Measurements from ENCODE around the gene HECW1. TPM values are rescaled to one million over a fixed set of nuclear protein-coding genes. Genes with fewer than 3 reads are reported as not detected.

Gene HECW1
- total RNA-seq, 1 donor from 2014 or later: 1.6 TPM

DNA sequence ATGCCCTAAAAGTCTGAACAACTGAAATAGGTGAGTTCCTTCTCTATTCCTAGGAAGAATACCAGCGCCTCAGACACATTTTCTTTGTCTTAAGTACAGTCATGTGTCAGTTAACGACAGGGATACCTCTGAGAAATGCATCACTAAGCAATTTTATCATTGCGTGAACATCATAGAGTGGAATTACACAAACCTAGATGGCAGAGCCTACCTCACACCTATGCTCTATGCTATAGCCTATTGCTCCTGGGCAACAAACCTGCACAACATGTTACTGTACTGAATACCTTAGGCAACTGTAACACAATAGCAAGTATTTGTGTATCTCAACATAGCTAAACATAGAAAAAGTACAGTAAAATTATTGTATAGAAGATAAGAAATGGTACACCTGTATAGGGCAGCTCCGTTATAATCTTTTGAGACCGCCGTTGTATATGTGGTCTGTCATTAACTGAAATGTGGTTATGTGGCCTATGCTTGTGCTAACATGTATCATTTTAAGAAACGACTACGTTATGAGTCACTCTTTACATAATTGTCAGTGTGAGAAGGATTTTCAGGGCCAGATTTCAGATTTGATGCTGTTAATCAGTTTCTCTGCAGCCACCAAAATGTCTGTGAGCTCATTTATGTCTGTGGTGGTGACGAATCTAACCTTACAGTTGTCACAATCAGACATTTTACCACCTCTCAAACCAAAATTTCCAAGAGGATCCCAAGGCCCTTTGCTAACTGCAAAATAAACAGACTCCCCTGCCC is 404.3 kb downstream of the HECW1 start:
- no peak overlapping the region for H3K4me3 ChIP-seq
- H3K27ac ChIP-seq: no peak overlapping the region
- H3K36me3 ChIP-seq: no peaks in the 10 kb centered on the region
- intact Hi-C loops (cut with DNase I): no loop called here
- TF ChIP-seq, protein P1, sequence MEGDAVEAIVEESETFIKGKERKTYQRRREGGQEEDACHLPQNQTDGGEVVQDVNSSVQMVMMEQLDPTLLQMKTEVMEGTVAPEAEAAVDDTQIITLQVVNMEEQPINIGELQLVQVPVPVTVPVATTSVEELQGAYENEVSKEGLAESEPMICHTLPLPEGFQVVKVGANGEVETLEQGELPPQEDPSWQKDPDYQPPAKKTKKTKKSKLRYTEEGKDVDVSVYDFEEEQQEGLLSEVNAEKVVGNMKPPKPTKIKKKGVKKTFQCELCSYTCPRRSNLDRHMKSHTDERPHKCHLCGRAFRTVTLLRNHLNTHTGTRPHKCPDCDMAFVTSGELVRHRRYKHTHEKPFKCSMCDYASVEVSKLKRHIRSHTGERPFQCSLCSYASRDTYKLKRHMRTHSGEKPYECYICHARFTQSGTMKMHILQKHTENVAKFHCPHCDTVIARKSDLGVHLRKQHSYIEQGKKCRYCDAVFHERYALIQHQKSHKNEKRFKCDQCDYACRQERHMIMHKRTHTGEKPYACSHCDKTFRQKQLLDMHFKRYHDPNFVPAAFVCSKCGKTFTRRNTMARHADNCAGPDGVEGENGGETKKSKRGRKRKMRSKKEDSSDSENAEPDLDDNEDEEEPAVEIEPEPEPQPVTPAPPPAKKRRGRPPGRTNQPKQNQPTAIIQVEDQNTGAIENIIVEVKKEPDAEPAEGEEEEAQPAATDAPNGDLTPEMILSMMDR (IDR thresholded peaks at IDR 0.05): no peak
- no peaks in the 10 kb centered on the region for H3K9me3 ChIP-seq
- ATAC-seq: no peak
- DNase-seq: no peak
- H3K27me3 ChIP-seq: no peaks in the 10 kb centered on the region
- H3K4me1 ChIP-seq: no peaks in the 10 kb centered on the region

DNA sequence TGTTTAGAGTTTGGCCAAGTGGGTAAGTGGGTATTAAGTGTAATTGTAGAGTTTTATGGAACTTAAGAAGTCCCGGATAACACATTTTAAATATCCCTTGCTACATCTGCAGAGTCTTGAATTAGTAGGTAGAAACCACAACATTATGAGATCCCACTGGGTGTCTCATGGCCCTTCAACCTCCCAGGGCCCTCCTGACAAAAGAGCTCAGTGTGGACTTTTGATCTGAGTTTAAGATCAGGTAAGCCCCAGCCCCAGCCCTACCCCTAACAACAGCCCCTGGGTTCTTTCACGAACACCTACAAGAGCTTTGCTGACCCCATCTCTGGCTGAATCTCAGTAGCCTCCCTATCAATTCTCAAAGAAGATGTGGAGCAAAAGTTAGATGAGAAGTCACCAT is 405.0 kb downstream of the HECW1 start:
- Histone ChIP-seq H3K36me3 (no peaks in the 10 kb centered on the region), H3K27me3 (no peaks in the 10 kb centered on the region), H3K9me3 (no peaks in the 10 kb centered on the region), H3K4me3 (no peak overlapping the region), H3K27ac (no peak overlapping the region), H3K4me1 (no peaks in the 10 kb centered on the region)
- DNase-seq (no peak), ATAC-seq (no peak)
- intact Hi-C loops (cut with DNase I): no loop called here
- TF ChIP-seq, protein P1 (IDR thresholded peaks at IDR 0.05): no peak

DNA sequence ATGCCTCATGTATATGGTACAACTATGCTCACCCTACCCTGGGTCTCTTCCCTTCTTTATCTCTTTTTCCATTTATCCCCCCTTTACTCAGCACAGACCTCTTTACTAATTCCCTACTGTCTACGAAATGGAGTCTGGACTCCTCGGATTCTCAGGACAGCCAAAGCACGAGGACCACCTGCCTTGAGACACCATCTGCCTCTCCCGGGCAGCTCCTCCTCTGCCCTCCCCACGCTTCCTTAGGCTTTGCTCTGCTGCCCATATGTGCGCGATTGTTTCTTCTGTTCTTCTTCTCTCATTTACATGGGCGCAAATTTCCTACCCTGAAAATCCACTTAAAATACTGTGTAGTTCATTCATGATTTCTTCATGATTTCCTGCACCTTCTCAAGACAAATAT is 407.8 kb downstream of the HECW1 start:
- no peaks in the 10 kb centered on the region for H3K27me3 ChIP-seq
- no peak for ATAC-seq
- H3K36me3 ChIP-seq: no peaks in the 10 kb centered on the region
- no peak for DNase-seq
- H3K27ac ChIP-seq: no peak overlapping the region
- no peaks in the 10 kb centered on the region for H3K4me1 ChIP-seq
- intact Hi-C loops (cut with DNase I): no loop called here
- H3K4me3 ChIP-seq: no peak overlapping the region
- TF ChIP-seq, protein P1 (IDR thresholded peaks at IDR 0.05): no peak
- H3K9me3 ChIP-seq: no peaks in the 10 kb centered on the region

DNA sequence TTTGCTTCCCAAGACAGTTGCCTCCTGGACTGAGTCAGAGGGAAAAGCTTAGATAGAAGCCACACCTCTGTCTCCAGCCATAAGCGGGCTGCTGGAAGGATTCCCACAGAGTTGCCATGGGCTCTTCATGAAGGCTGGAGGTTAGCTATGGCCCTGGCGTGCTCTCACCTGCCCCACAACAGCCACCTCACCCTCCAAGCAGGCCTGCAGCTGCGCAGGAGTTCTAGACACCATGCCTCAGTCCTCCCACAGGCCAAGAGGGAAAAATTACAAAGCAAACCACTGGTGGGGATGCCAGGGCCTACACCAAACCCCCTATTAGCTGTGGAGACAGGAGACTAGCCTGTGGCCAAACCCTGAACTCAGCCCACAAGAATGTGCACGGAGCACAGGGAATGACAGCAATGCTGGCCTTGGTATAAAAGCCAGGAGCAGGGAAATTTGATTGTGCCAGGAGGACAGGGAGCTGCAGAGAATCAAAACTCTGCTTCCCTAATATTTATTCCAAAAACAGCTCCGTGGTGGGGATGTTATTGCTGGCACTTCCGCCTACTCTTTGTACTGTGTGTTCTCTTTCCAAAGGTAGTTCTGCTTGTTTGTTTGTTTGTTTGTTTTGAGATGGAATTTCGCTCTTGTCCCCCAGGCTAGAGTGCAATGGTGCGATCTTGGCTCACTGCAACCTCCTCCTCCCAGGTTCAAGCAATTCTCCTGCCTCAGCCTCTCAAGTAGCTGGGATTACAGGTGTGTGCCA is 410.1 kb downstream of the HECW1 start:
- Histone ChIP-seq H3K27ac (no peak overlapping the region), H3K4me1 (no peaks in the 10 kb centered on the region), H3K9me3 (no peaks in the 10 kb centered on the region), H3K36me3 (no peaks in the 10 kb centered on the region), H3K4me3 (no peak overlapping the region), H3K27me3 (no peaks in the 10 kb centered on the region)
- intact Hi-C loops (cut with DNase I): no loop called here
- ATAC-seq (no peak), DNase-seq (no peak)
- TF ChIP-seq, protein P1 (IDR thresholded peaks at IDR 0.05): no peak

DNA sequence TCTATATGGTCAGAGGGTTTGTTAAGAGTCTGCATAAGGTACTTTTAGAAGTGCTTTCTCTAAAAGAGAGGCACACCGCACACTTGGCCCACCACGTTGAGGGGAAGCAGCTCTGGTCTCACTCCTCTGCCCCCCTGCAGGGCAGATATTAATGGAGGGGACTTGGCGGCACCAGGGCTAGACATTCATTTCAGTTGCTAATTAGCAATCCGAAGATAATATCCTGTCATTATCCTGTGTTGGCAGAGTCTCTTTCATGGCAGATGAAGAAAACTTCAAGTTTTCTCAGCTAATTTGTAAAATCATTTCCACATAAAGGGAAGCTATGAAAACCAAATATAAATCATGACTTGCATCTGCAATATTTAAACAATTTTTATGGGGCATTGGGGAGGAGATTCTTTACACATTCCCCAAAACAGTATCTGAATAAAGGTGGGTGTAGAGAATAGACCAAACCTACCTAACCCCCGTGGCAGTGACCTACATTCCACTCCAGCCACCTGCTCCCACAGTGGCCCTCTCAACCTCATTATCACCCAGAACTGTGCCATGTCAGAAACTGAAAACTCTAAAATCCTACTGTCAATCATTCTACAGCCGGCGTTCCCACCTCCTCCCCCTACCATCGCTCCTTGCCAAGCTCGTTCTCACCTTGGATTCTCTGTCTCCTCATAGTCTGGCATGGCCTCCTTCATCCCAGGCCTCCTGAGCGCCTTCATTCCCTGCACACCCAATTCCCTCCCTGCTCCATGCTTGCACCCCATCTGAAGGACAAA is 416.3 kb downstream of the HECW1 start:
- TF ChIP-seq, protein P1 (IDR thresholded peaks at IDR 0.05): no peak
- H3K27ac ChIP-seq: no peak overlapping the region
- no peak overlapping the region for H3K4me3 ChIP-seq
- H3K27me3 ChIP-seq: no peaks in the 10 kb centered on the region
- intact Hi-C loops (cut with DNase I): no loop called here
- DNase-seq: no peak
- H3K4me1 ChIP-seq: no peaks in the 10 kb centered on the region
- ATAC-seq: no peak
- H3K9me3 ChIP-seq: no peaks in the 10 kb centered on the region
- H3K36me3 ChIP-seq: no peaks in the 10 kb centered on the region
